ENCODE data around the gene IL17RD.

DNA sequence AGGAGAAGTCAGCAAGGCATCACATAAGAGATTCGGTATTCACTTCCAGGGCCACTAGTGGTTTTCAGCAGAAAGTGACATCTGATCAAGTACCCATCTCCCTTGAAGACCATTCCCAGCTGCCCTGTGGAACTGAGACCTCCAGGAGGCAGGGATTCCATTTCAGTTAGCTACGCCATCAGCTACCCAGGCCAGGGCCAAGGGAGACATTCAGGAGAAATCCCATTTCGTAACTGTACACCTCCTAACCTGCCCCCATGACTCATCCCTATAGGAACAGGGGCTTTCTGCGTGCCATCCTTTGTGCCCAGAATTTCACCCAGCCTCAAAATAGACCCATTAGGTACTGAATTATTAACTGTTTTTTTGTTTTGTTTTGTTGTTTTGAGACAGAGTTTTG, 79.9 kb downstream of the IL17RD start:
- TF ChIP-seq, protein P1, sequence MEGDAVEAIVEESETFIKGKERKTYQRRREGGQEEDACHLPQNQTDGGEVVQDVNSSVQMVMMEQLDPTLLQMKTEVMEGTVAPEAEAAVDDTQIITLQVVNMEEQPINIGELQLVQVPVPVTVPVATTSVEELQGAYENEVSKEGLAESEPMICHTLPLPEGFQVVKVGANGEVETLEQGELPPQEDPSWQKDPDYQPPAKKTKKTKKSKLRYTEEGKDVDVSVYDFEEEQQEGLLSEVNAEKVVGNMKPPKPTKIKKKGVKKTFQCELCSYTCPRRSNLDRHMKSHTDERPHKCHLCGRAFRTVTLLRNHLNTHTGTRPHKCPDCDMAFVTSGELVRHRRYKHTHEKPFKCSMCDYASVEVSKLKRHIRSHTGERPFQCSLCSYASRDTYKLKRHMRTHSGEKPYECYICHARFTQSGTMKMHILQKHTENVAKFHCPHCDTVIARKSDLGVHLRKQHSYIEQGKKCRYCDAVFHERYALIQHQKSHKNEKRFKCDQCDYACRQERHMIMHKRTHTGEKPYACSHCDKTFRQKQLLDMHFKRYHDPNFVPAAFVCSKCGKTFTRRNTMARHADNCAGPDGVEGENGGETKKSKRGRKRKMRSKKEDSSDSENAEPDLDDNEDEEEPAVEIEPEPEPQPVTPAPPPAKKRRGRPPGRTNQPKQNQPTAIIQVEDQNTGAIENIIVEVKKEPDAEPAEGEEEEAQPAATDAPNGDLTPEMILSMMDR (conservative IDR thresholded peaks at IDR 0.05; ENCODE audit: low read depth, low read length): no peak
- no peak for TF ChIP-seq EZH2 (IDR thresholded peaks at IDR 0.05; ENCODE audit: borderline replicate concordance, low read depth, low read length, poor library complexity, severe bottlenecking)
